ENCODE measurements around the gene USP25.
A peak's percentile ranks its signal among the peaks of the same experiment; 100 is the strongest.

USP25 gene

DNA sequence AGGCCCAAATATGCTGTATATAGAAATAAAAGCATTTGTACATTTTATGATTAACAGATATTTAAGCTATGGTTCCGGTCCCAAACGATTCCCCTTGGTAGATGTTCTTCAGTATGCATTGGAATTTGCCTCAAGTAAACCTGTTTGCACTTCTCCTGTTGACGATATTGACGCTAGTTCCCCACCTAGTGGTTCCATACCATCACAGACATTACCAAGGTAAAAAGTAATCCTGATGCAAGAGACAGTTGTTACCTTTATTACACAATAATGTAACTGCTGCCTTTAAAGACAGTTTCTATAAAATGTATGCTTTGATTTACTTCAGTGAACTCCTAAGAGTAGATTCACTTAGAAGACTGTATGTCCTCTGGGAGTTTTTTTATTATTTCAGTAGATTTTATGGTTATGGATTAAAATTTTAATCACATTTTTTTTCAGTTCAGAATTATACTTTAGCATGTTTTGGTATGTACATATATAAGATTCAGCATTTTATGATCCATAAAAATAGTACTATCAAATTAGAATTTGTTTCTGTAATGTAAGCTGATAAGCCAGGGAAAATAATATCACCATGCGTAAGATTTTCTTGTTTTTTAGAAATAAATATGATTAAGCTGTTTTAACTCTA lies 96.5 kb downstream of the USP25 start:
- Histone ChIP-seq H3K27me3 (ENCODE audit: control insufficient read depth, insufficient read depth, low read length) (no peaks in the 10 kb centered on the region), H3K4me1 (ENCODE audit: control insufficient read depth, insufficient read depth, low read length) (no peaks in the 10 kb centered on the region), H3K4me3 (ENCODE audit: low read length) (no peak overlapping the region), H3K27ac (ENCODE audit: low read length) (no peak overlapping the region), H3K9me3 (ENCODE audit: control insufficient read depth, insufficient read depth, low read length) (no peaks in the 10 kb centered on the region), H3K36me3 (ENCODE audit: control insufficient read depth, insufficient read depth, low read length) (no peaks in the 10 kb centered on the region)
- peak; percentile 25 for DNase-seq (ENCODE audit: low read depth, low spot score)
- no CpG with 5 or more reads among the region's 5 CpGs for WGBS (ENCODE audit: insufficient coverage, insufficient read length)

DNA sequence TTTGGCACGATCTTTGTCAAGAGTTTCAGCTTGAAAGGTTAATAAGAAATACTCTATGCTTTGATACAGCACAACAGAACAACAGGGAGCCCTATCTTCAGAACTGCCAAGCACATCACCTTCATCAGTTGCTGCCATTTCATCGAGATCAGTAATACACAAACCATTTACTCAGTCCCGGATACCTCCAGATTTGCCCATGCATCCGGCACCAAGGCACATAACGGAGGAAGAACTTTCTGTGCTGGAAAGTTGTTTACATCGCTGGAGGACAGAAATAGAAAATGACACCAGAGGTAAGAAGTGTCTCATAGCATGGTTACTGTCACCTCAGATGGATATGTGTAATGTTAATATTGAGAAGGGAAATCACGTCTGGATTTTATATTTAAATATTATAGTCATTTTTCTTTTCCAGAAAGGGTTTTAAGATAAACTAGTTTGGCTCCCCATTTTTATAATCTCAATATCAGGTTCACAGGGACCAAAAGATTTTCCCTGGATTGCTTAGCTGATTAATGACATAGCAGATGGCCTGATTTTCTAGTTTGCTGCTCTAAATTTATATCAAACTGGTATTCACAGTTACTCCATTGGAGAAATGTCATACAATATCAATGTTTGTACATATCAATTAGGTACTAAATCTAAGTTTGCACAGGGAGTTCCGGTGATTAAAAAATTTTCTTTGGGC lies 97.3 kb downstream of the USP25 start:
- no peak for DNase-seq (ENCODE audit: low read depth, low spot score)
- no peak overlapping the region for H3K27ac ChIP-seq (ENCODE audit: low read length)
- H3K27me3 ChIP-seq (ENCODE audit: control insufficient read depth, insufficient read depth, low read length) = no peaks in the 10 kb centered on the region
- no CpG with 5 or more reads among the region's 8 CpGs for WGBS (ENCODE audit: insufficient coverage, insufficient read length)
- H3K4me3 ChIP-seq (ENCODE audit: low read length) = no peak overlapping the region
- H3K36me3 ChIP-seq (ENCODE audit: control insufficient read depth, insufficient read depth, low read length) = no peaks in the 10 kb centered on the region
- no peaks in the 10 kb centered on the region for H3K9me3 ChIP-seq (ENCODE audit: control insufficient read depth, insufficient read depth, low read length)
- H3K4me1 ChIP-seq (ENCODE audit: control insufficient read depth, insufficient read depth, low read length) = no peaks in the 10 kb centered on the region

DNA sequence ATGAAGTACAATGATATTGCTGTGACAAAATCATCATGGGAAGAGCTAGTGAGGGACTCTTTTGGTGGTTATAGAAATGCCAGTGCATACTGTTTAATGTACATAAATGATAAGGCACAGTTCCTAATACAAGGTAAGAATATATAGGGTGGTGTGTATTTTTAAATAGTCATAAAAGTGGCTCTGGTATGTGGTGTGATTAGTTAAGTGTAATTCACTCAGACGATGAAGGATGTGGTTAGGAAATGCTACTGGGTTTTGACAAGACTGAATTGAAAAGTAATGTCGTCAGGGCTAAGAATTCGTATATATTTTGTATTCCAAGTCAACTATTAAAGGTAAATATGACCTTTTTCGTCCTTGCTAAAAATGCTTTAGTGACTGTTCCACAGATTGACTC lies 101.7 kb downstream of the USP25 start:
- WGBS (ENCODE audit: insufficient coverage, insufficient read length) = 100% methylated on average over 1 of the region's 4 CpGs
- Histone ChIP-seq H3K4me3 (ENCODE audit: low read length) (no peak overlapping the region), H3K27me3 (ENCODE audit: control insufficient read depth, insufficient read depth, low read length) (no peaks in the 10 kb centered on the region), H3K4me1 (ENCODE audit: control insufficient read depth, insufficient read depth, low read length) (no peaks in the 10 kb centered on the region), H3K36me3 (ENCODE audit: control insufficient read depth, insufficient read depth, low read length) (no peaks in the 10 kb centered on the region), H3K27ac (ENCODE audit: low read length) (no peak overlapping the region), H3K9me3 (ENCODE audit: control insufficient read depth, insufficient read depth, low read length) (no peaks in the 10 kb centered on the region)
- DNase-seq (ENCODE audit: low read depth, low spot score) = no peak

DNA sequence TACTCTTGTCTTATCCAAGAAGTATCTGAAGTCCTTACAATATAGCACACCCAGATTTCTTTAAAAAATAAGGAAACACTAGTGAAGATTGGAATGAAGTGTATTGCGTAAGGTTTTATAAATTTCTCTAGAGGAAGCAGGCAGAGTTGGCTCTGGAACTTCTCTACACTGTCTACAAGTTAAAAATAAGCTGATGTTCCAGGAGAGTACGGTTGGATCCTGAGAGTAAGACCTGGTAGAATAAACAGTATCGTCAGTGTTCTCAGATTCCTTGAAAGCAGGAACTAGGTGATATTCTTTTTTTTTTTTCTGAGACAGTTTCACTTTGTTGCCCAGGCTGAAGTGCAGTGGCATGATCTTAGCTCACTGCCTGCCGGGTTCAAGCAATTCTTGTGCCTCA lies 107.9 kb downstream of the USP25 start:
- no CpG with 5 or more reads among the region's 4 CpGs for WGBS (ENCODE audit: insufficient coverage, insufficient read length)
- no peak for DNase-seq (ENCODE audit: low read depth, low spot score)
- no peaks in the 10 kb centered on the region for H3K36me3 ChIP-seq (ENCODE audit: control insufficient read depth, insufficient read depth, low read length)
- H3K27ac ChIP-seq (ENCODE audit: low read length) = no peak overlapping the region
- H3K9me3 ChIP-seq (ENCODE audit: control insufficient read depth, insufficient read depth, low read length) = no peaks in the 10 kb centered on the region
- no peaks in the 10 kb centered on the region for H3K4me1 ChIP-seq (ENCODE audit: control insufficient read depth, insufficient read depth, low read length)
- H3K4me3 ChIP-seq (ENCODE audit: low read length) = no peak overlapping the region
- no peaks in the 10 kb centered on the region for H3K27me3 ChIP-seq (ENCODE audit: control insufficient read depth, insufficient read depth, low read length)

DNA sequence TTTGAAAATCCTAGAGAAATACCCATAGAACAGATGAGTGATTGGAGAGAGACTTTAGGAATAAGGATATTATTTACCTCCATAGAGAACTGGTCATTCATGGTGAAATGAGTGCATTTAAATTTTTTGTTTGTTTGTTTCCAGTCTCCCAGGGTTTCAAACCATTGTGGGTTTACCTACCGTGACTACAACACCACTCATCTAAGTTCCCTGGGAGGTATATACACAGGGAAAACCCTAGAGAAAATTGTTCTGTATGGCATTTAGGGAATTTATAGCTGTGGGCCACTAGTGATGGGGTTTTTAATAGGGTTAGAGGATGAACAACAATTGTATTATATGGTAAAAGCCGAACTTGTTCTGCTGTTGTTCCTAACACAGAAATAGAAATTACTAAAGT lies 109.2 kb downstream of the USP25 start:
- Histone ChIP-seq H3K27me3 (ENCODE audit: control insufficient read depth, insufficient read depth, low read length) (no peaks in the 10 kb centered on the region), H3K27ac (ENCODE audit: low read length) (no peak overlapping the region), H3K4me3 (ENCODE audit: low read length) (no peak overlapping the region), H3K4me1 (ENCODE audit: control insufficient read depth, insufficient read depth, low read length) (no peaks in the 10 kb centered on the region), H3K36me3 (ENCODE audit: control insufficient read depth, insufficient read depth, low read length) (no peaks in the 10 kb centered on the region), H3K9me3 (ENCODE audit: control insufficient read depth, insufficient read depth, low read length) (no peaks in the 10 kb centered on the region)
- no CpG with 5 or more reads among the region's 2 CpGs for WGBS (ENCODE audit: insufficient coverage, insufficient read length)
- DNase-seq (ENCODE audit: low read depth, low spot score) = no peak

GRCh38 chr21:15839601-15840000 lies 109.8 kb downstream of the USP25 start:
- WGBS (ENCODE audit: insufficient coverage, insufficient read length) = no CpG with 5 or more reads among the region's 2 CpGs
- no peak for DNase-seq (ENCODE audit: low read depth, low spot score)
- H3K27ac ChIP-seq (ENCODE audit: low read length) = no peak overlapping the region
- H3K4me3 ChIP-seq (ENCODE audit: low read length) = no peak overlapping the region
- no peaks in the 10 kb centered on the region for H3K9me3 ChIP-seq (ENCODE audit: control insufficient read depth, insufficient read depth, low read length)
- no peaks in the 10 kb centered on the region for H3K4me1 ChIP-seq (ENCODE audit: control insufficient read depth, insufficient read depth, low read length)
- no peaks in the 10 kb centered on the region for H3K36me3 ChIP-seq (ENCODE audit: control insufficient read depth, insufficient read depth, low read length)
- H3K27me3 ChIP-seq (ENCODE audit: control insufficient read depth, insufficient read depth, low read length) = no peaks in the 10 kb centered on the region

- Histone ChIP-seq H3K27me3 (ENCODE audit: control insufficient read depth, insufficient read depth, low read length) (no peaks in the 10 kb centered on the region), H3K36me3 (ENCODE audit: control insufficient read depth, insufficient read depth, low read length) (no peaks in the 10 kb centered on the region), H3K9me3 (ENCODE audit: control insufficient read depth, insufficient read depth, low read length) (no peaks in the 10 kb centered on the region), H3K4me3 (ENCODE audit: low read length) (no peak overlapping the region), H3K4me1 (ENCODE audit: control insufficient read depth, insufficient read depth, low read length) (no peaks in the 10 kb centered on the region), H3K27ac (ENCODE audit: low read length) (no peak overlapping the region)
- DNase-seq (ENCODE audit: low read depth, low spot score) = no peak
- WGBS (ENCODE audit: insufficient coverage, insufficient read length) = no CpG with 5 or more reads among the region's 3 CpGs
Observed at GRCh38 chr21:15840406-15840805, 110.6 kb downstream of the USP25 start.

DNA sequence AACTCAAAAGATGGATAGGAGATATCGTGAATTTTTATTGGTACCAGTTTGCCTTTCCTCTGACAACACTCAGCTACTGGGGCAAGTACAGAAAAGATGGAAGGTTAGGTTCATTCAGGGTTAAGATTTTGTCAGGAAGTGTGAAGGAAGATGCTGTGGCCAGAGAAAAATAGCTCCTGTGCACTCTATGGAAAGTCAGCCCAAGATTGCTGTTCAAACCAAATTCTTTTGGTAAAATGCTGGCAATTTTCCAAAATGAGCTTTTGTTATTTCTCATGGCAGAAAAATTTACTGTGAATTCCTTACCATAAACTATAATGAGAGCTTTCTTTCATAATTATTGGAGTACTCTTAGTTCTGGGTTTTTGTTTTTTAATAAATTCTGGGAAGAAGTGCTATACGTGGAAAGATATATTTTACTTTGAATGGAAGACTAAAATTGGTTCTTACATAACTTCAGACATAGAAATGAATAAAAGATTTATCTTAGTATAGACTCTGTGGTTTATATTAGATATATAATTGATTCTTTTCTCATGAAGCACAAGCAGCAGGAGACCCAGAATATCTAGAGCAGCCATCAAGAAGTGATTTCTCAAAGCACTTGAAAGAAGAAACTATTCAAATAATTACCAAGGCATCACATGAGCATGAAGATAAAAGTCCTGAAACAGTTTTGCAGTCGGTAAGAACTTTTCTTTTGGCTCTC lies 112.2 kb downstream of the USP25 start:
- Histone ChIP-seq H3K4me1 (ENCODE audit: control insufficient read depth, insufficient read depth, low read length) (no peaks in the 10 kb centered on the region), H3K4me3 (ENCODE audit: low read length) (no peak overlapping the region), H3K27ac (ENCODE audit: low read length) (no peak overlapping the region), H3K9me3 (ENCODE audit: control insufficient read depth, insufficient read depth, low read length) (no peaks in the 10 kb centered on the region), H3K36me3 (ENCODE audit: control insufficient read depth, insufficient read depth, low read length) (no peaks in the 10 kb centered on the region), H3K27me3 (ENCODE audit: control insufficient read depth, insufficient read depth, low read length) (no peaks in the 10 kb centered on the region)
- DNase-seq (ENCODE audit: low read depth, low spot score) = no peak
- no CpG with 5 or more reads among the region's 3 CpGs for WGBS (ENCODE audit: insufficient coverage, insufficient read length)

DNA sequence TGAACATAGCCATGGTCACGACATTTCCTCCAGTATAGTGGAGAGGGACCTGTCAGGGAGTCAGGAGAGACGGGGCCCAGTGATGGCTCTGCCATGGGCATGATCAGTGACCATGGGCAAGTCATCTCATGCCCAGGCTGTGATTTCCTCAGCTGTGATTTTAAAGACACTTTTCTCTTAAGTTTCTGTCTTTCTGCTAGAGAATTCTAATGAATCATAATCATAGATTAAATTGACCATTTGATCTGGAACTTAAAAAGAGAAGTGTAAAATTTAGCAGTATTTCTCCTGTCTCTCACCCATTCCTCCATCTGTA lies 112.7 kb downstream of the USP25 start:
- DNase-seq (ENCODE audit: low read depth, low spot score) = no peak
- H3K4me3 ChIP-seq (ENCODE audit: low read length) = no peak overlapping the region
- no CpG with 5 or more reads among the region's 2 CpGs for WGBS (ENCODE audit: insufficient coverage, insufficient read length)

GRCh38 chr21:15843766-15844165 lies 114.0 kb downstream of the USP25 start:
- no peak overlapping the region for H3K27ac ChIP-seq (ENCODE audit: low read length)
- no peak for DNase-seq (ENCODE audit: low read depth, low spot score)
- H3K27me3 ChIP-seq (ENCODE audit: control insufficient read depth, insufficient read depth, low read length) = no peaks in the 10 kb centered on the region
- H3K4me3 ChIP-seq (ENCODE audit: low read length) = no peak overlapping the region
- no CpG with 5 or more reads among the region's 1 CpG for WGBS (ENCODE audit: insufficient coverage, insufficient read length)
- H3K4me1 ChIP-seq (ENCODE audit: control insufficient read depth, insufficient read depth, low read length) = no peaks in the 10 kb centered on the region
- no peaks in the 10 kb centered on the region for H3K36me3 ChIP-seq (ENCODE audit: control insufficient read depth, insufficient read depth, low read length)
- H3K9me3 ChIP-seq (ENCODE audit: control insufficient read depth, insufficient read depth, low read length) = no peaks in the 10 kb centered on the region

More for the DNA sequence above, 112.7 kb downstream of the USP25 start:
- Histone ChIP-seq H3K9me3 (ENCODE audit: control insufficient read depth, insufficient read depth, low read length) (no peaks in the 10 kb centered on the region), H3K27me3 (ENCODE audit: control insufficient read depth, insufficient read depth, low read length) (no peaks in the 10 kb centered on the region), H3K27ac (ENCODE audit: low read length) (no peak overlapping the region), H3K4me1 (ENCODE audit: control insufficient read depth, insufficient read depth, low read length) (no peaks in the 10 kb centered on the region), H3K36me3 (ENCODE audit: control insufficient read depth, insufficient read depth, low read length) (no peaks in the 10 kb centered on the region)

Measured in iPS DF 6.9 (cell line).